GM18499 (cell line): ENCODE data around the gene CEP131.

Source experiments
- ATAC-seq: cut with Tn5 transposase; IDR thresholded peaks from one replicate; pipeline ENCODE4 v1.9.1; 2021; ENCODE audit warnings: moderate number of reproducible peaks; ENCODE audit not compliant: insufficient read depth, unreplicated experiment

CEP131 gene

DNA sequence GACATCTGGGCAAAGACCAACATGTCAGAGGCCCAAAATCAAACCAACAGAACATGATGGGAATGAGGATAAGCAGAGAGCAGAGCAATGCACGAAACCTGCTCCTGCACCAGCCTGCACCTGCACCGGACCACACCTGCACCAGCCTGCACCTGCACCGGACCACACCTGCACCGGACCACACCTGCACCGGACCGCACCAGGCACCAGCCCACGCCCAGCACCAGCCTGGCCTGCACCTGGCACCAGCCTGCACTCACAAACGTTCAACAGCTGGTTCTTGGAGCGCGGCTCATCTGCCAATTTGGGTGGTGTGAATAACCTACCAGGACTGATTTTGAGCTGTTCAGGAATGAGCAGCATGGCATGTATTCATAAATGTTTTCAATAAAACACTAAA is 18.2 kb downstream of the CEP131 start:
- ATAC-seq = no peak

DNA sequence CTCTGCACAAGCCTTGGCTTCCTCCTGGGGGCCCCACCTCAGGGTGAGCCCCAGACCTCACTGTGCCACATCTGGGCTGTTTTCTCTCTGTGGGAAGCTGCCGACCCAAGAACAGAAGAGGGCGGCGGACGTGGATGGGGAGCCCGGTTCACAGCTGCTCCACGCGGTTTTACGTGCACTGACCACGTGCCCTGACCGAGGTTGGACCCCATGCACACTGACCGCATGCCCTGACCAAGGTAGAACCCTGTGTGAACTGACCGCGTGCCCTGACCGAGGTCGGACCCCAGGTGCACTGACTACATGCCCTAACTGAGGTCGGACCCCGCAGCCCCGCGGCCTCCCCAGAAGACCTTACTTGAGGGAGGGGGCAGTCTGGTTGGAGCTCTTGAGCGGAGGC is 19.6 kb downstream of the CEP131 start:
- ATAC-seq = no peak

DNA sequence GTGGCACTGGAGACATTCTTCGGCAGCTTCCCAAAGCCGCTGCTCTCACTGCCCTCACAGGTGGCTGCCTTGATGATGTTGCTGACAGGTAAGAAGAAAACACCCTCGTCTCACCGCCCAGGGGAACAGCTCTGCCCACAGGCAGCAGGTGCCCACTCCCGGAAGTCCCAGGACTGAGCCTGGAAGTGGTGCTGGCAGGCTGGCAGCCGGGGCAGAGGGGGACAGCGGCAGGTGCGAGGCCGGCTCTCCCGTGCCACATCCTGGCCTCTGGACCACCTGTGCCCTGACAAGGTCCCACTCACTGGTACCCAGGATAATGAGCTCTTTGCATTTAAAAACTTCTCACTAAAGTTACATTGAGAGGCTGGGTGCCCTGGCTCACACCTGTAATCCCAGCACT is 20.4 kb downstream of the CEP131 start:
- no peak for ATAC-seq

DNA sequence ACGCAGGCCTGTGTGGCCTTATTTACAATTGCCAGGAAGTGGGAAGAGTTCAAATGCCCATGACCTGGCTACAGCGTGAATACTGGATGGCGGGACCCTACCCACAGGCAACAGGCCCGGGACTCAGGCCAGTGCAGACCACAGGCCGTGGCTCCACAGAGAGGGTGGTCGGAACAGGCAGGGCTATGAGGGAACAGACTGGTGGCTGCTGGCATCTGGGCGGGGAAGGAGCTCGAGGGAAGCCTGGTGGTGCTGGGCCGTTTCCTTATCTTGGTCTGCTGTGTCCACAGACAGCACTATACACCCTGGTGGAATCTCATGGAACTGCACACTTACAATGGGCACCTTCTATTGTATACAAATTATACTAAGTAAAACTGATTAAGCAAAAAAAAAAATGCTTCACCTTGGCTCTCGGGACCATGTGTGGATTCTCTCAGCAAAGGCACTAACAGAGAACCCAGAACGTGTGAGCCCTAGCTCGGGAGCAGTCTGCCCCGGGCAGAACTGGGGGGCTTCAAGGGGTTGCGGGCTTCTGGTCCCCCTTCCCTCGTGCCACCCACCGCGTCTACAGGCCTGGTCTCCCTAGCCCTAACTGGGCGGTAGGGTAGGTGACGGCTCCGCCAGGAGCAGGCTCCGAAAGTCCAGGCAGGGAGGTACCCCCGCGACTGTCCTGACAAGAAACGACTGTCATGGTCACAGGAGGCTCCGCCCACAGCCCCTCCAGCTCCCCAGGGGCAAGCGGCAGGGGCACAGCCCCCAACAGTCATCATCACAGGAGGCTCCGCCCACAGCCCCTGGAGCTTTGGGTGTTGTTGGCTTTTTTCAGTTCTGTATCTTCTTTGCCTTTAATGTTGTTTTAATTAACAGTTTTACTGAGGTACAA is 21.8 kb downstream of the CEP131 start:
- ATAC-seq = no peak

DNA sequence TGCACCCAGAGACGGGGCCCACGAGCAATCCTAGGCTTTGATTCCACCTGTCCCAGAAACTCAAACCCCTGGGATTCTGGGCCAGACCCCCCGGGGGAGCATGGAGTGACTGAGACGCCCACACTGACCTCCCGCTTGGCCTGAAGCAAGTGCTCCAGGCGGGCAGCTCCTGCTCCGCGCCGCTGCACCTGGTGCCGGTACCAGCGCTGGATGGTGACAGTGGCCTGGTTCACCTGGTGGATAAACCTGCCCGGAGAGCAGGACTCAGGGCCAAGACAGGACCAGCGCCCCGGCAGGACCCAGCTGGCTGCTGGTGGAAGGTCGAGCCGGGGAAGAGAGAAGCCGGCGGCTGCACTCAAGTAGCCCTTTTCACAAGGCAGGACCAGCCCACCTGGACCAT is 22.6 kb downstream of the CEP131 start:
- ATAC-seq = no peak

DNA sequence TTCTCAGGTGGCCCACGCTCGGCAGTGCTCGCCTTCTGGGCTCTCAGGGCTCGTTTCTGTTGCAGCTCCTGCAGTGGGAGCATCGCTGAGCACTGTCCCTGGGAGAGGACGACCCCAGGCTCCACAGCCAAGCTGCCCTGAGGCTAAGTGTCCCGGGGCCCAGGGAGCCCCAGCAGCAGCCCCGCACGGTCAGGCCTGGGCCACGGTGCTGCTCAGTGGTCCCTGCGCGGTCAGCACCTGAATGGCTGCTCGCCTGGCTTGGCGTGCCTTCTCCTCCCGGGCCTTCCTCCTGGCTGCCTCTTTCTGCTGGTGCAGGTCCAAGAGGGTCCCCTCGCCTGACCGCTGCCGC is 23.3 kb downstream of the CEP131 start:
- no peak for ATAC-seq

DNA sequence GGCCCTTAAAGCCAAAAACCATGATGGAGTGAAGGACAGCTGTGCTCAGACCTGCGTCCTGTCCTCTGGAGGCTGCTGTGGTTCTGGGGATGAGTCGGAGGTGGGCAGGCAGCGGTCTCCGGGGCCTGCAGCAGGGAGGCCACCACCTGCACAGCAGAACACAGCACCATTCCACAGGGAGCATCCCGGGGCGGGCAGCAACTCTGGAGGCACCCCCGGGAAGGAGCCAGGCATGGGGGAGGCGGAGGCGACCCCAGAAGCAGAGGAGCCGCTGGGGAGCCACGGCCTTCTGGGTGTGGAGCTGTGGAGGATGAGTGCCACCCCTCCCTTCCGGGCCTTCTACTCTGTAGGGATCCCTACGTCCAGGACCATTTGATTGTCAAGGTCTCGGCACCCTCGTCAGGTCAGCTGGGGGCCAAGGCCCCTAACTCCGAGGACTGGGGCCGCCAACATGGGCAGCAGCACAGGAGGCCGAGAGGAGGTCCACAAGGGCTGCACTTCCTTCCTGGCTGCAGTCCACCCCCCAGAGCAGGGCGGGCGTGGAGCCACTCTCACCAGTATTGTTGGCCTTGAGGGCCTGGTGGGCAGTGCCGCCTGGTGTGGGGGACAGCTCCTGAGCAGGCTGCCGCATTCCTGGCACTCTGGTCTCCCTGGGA is 23.8 kb downstream of the CEP131 start:
- ATAC-seq = no peak

DNA sequence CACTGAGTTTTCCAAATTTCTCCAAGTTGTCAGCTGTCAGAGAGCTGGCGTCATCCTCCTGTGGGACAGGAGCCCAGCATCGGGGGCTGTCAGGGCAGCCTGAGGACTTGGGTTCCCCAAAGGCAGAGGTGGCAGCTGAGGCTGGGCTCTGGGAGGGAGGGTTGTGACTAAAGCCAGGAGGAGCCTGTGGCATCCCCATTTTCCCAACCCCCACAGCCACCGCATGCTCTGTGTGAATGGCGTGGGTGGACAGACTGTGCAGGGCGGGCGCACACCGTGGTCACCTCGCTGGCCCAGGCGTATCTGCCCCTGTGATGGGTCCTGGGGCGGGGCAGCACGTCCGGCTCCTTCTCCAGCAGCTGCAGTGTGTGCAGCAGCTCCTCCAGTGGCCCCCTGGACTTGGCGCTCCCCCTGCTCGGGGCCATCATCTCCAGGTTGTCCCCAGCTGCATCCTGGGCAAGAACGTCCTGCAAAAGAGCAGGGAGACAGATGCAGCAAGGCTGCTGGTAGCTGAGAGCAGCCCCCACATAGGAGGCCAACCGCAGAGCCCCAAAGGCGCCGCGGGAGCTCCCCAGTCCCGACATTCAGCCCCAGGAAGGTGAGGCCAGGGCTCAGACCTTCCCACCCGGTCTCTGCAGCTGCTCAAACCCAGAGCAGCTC is 24.8 kb downstream of the CEP131 start:
- ATAC-seq = no peak

DNA sequence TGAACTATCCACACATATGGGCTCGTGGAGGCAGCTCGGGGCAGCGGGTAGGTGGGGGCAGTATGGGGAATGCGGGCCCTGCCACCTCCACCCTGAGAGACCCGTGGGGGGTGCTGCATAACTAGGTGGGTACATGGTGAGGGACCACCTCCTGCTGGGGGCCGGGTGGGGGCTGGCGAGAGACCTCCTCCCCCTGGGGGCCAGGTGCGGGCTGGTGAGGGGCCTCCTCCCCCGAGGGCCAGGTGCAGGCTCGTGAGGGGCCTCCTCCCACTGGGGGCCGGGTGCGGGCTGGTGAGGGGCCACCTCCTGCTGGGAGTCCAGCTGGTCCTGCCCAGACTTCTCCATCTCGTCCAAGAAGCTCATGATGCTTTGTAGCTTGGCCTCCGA is 25.4 kb downstream of the CEP131 start:
- no peak for ATAC-seq

DNA sequence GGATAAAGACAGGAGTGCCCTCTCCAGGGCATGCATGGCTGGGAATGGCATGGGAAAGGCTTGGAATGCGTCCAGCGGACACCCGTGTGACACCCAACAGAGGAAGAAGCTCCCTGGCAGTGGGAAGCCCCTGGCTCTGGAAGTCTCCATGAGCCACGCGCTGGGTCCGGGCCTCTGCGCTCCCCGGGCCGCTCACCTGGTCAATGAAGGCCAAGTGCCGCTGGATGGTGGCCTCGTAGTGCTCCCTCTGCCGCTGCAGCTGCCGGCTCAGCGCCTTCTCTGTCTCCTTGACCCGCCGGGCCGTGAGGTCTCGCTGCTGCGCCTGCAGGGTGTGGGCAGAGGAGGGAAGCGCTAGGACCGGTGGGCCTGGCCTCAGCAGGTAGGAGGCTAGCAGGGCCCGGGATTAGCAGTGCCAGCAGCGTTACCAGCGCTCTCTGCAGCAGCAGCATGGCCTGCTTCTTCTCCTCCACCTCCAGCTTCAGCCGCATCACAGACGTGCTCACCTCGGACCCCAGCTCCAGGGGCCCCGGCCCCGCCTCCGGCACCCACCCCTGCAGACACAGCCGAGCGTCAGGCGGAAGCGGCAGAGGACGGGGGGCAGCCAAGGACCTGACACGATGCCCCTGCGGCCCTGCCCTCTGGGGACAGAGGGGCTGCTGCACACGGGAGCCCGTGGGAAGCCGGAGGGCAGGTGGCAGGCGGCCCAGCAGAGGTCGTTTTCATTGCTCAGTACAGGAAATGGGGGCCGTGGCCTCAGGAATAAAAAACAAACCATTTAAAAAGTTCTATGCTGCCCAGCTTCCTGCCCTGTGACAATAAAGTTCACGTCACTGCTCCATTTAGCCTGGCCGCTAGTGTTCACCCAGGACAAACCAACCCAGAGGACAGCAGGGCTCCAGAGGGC is 26.0 kb downstream of the CEP131 start:
- ATAC-seq = no peak

DNA sequence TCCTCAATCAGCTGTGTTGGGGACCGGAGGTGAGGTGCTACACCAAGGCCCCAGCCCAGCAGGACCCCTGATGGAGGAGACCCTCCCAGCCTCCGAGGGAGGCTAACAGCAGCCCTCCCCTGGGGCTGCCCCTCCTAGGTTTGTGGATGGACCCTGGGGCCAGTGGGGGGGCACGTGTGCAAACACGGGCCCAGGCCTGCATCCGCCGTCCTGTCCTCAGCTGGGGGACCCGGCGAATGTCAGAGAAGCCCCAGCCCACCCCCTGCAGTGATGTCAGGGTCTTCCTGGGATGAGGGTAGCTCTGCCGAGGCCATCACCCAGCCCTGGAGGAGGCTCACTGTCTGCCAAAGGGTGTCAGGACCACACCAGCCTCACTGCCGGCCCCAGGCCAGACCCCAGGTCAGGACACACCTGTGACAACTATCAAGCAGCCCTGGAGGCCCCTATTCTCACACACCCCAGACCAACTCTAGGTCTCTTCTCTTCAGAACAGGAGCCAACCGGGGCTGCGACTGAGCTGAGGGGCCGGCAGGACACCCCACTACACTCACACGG is 26.7 kb downstream of the CEP131 start:
- ATAC-seq = no peak

DNA sequence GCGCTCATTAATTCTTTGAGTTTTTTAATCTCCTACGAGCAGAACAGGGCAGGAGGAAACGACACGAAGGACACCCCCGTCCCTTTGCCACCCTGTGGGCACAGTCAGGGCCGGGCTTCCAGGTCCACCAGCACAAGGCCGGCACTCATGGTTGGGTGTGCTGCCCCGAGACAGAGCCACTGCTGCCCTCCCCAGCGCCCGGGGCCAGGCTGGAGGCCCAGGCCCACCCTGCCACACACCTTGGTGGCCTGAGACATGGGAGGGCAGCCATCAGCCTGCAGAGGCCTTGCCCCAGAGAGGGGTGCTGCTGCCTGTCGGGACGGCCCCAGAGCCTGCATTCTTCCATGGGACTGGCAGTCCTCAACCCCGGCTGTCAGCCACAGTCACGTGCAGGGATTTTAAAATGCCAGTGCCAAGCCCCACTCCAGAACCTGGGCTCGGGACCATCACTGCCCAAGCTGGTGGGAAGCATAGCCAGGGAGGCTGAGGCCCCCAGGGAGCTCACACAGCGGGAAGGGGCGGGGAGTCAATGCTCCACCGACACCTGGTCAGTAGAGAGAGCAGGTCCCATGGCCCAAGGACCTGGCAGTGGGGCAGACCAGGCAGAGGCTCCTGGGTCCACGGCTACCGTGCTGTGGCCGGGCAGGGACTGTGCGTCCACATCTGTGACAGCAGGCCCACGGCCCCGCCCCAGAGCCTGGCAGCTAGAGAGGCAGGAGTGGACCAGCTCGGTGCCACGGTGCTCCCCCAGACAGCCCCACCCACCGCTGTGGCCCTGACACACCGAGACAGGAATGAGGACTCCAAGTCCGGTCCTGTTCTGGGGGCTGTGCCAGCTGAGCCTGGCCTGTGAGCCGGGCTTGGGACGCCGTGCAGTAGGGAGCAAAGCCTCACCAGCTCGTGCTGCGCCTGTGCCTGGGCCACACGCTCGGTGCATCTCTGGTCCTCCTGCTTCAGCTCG is 27.5 kb downstream of the CEP131 start:
- ATAC-seq = no peak

DNA sequence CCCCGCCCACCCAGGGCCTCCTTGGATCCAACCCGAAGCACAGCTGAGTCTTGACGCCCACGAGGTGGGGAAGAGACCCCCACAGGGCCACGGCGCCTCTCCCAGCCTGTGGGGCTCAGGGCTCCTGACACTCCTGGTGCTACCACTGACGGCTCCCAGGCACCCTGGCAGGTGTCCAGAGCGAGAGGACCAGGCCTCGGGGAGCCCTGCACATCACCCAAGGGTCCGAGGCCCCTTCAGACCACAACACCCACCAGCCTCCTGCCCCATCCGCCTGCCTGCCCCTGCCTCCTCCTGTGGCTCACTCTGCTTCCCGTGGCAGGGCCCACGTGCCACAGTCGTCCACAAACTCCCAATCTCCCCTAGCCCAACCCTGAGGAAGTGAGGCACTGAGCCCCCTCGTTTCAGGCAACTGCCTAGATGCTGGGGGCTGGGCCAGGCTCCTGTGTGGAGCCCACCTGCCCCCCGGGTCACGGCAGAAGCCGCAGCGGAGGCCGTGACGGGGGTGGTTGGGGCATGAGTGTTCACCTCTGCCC is 28.5 kb downstream of the CEP131 start:
- no peak for ATAC-seq

DNA sequence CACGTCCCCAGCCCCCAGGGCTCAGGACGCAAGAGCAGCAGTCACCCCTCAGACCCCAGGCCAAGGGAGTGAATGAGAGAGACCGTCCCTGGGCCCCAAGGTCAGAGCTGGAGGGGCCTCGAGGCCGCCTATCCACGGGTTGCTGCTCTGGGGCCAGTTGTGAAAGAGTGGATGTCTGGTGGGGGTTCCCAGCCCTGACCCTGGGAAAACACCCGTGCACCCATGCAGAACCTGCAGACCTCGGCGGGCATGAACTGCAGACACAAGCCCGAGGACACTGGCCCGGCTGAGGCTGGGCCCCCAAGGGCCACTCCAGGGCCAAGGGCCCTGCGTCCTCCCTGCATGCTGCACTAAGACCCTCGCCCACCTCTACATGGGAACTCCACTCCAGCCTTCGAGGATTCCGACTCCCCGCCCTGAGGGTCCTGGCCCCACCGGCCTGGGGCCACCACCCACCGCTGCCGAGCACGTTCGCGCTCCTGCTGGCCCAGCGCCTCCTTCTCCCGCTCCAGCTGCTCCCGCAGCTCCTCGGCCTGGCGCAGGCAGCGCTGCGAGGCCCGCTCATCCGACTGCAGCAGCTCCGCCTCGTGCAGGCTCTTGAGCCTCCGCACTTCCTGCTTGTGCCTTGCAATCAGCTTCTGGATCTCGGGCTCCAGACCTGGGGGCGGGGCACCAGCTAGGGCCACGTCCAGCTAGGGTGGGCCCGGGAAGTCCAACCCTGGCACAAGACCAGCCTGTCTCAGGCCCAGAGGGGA is 29.1 kb downstream of the CEP131 start:
- no peak for ATAC-seq

DNA sequence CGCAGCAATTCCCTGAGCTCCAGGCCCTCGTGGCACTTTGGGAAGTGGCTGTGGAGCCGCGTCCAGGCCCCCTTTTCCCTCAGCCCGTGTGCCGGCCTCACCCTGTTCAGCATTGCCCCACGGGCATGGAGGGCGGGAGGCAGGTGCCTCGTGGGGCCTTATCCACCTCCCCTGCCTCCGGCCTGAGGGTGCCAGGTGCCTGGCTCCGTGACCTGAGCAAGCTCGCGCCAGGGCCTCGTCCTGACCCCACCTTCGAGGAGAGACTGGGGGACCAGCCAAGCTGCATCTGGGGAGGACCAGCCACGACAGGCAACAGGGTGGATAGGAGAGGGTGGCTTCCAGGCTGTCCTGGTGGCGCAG is 29.7 kb downstream of the CEP131 start:
- ATAC-seq = no peak

DNA sequence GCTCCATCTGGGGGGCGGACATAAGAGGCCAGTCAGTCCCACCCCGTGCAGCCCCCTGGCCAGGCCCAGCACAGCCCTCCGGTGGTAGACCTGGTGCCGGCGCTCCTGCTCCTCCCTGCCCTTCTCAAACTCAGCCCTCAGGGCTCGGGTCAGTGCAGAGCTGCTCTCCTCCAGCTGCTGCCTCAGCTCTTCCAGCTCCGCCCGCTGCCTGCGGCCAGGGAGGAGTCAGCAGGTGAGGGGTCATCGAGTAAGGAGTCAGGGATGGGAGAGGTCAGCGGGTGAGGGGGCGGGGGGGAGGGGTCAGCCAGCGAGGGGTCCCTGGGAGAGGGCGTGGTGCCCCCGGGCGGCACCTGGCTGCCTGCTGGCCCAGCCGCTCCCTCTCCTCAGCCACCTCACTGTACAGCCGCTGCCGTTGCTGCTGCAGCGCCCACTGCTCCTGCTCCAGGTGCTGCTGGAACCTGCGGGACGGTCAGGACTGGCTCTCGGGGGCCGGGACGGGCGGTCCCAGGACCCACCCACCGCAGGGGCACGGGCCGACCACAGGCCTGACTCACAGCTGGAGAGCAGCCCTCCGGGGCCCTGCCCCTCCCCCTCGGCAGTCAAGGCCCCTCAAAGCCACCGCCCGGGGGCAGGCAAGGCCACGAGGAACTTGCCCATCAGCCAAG is 30.2 kb downstream of the CEP131 start:
- no peak for ATAC-seq

DNA sequence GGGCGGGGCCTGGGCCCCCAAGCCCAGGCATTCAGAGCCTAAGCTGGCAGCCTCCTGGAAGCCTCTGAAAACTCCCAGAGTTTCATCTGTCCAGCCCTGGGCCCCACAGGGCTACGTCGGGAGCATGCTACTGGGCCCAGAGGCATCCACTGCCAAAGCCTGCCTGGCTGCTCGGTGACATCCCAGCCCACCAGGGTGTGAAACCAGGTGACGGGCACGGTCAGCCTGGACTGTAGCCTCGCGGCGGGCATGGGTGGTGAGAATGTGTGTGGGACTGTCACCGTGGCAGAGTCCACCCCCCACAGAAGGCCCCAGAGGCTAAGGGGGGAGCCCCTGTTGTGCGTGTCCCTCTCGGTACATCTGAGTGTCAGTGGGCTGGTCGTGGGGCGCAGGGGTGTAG is 31.1 kb downstream of the CEP131 start:
- no peak for ATAC-seq

DNA sequence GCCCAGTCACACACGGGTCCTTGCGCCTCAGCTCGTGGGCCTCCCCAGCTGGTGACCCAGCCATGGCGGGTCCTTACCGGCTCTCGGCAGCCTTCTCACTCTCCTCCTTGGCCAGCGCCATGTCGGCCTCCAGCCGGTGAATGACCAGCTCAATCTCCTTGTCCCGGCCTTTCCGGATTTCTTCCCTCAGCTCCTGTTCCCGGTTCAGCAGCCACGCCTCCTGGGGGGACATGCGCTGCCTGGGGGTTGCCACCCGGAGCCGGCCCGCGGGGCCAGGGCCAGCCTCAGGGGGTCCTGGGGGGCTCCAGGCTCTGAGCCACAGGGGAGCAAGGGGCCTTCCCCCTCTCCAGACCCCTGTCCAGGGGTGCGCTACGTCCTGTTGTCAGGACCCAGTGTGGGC is 31.6 kb downstream of the CEP131 start:
- no peak for ATAC-seq
